WTC11 (cell line): Measurements from ENCODE around the gene NIPAL4. TPM values are rescaled to one million over a fixed set of nuclear protein-coding genes. Genes with fewer than 3 reads are reported as not detected.
A peak's percentile ranks its signal among the peaks of the same experiment; 100 is the strongest.

Experiments used
- ATAC-seq: fragments of 200-7000 bp; cut with Tn5 transposase; 2 replicates; pipeline ENCODE4 v1.10.0; 2021; ENCODE audit warnings: mild to moderate bottlenecking, moderate library complexity
- CTCF ChIA-PET: fragments of 300-600 bp; sonication (Branson Sonifier 250); formaldehyde crosslinking; loops from one replicate; lab custom pipeline; 2021; ENCODE audit warnings: antibody characterized with exemption; lab: Charles Lee
- POLR2A ChIA-PET: fragments of 350-600 bp; sonication (Branson Sonifier 250); formaldehyde crosslinking; loops from one replicate; lab custom pipeline; 2021; ENCODE audit warnings: antibody characterized with exemption; lab: Charles Lee
- DNase-seq: peaks from one replicate; pipeline ENCODE4 v3.0.0; 2021; ENCODE audit warnings: low spot score
- H3K27ac Mint-ChIP-seq: 2 replicates; pipeline ENCODE4 v1.8.0; 2021; ENCODE audit warnings: mixed read lengths
- H3K27me3 Mint-ChIP-seq: 2 replicates; pipeline ENCODE4 v1.8.0; 2021; ENCODE audit warnings: low read depth, mild to moderate bottlenecking, moderate library complexity, mixed read lengths
- H3K36me3 Mint-ChIP-seq: 2 replicates; pipeline ENCODE4 v1.8.0; 2021; ENCODE audit warnings: mixed read lengths
- H3K4me1 Mint-ChIP-seq: 2 replicates; pipeline ENCODE4 v1.8.0; 2022; ENCODE audit warnings: mixed read lengths
- H3K4me3 Mint-ChIP-seq: 2 replicates; pipeline ENCODE4 v1.8.0; 2021; ENCODE audit warnings: mild to moderate bottlenecking, moderate library complexity, mixed read lengths
- H3K9me3 Mint-ChIP-seq: 2 replicates; pipeline ENCODE4 v1.8.0; 2021; ENCODE audit warnings: mixed read lengths
- EMX1 ChIP-seq: fragments of 250-450 bp; sonication (Bioruptor Pico); IDR thresholded peaks from 2 replicates; pipeline ENCODE4 v1.8.0; 2021; ENCODE audit warnings: mild to moderate bottlenecking
- FOXK1 ChIP-seq: sonication (generic); formaldehyde crosslinking; IDR thresholded peaks from 2 replicates; pipeline ENCODE4 v1.8.0; 2022; ENCODE audit warnings: mild to moderate bottlenecking, moderate library complexity, missing genetic modification reagents
- FOXP1 ChIP-seq: sonication (generic); formaldehyde crosslinking; IDR thresholded peaks from 2 replicates; pipeline ENCODE4 v1.8.0; 2022; ENCODE audit warnings: missing genetic modification reagents, mild to moderate bottlenecking, moderate library complexity, borderline replicate concordance
- GRHL2 ChIP-seq: fragments of 250-450 bp; sonication (Bioruptor Pico); IDR thresholded peaks from 2 replicates; pipeline ENCODE4 v1.8.0; 2022; ENCODE audit warnings: mild to moderate bottlenecking, moderate library complexity; ENCODE audit not compliant: insufficient replicate concordance, severe bottlenecking
- GTF2I ChIP-seq: fragments of 250-450 bp; sonication (Bioruptor Pico); conservative IDR thresholded peaks from 2 replicates; pipeline ENCODE4 v1.4.0; 2021; ENCODE audit warnings: mild to moderate bottlenecking
- IRF2 ChIP-seq: sonication (generic); formaldehyde crosslinking; IDR thresholded peaks from 2 replicates; pipeline ENCODE4 v1.8.0; 2022; ENCODE audit warnings: low read depth, missing genetic modification reagents, borderline replicate concordance
- NFYB ChIP-seq: sonication (generic); formaldehyde crosslinking; conservative IDR thresholded peaks from 2 replicates; pipeline ENCODE4 v1.8.0; 2022; ENCODE audit warnings: low read depth, missing genetic modification reagents
- NR1H2 ChIP-seq: sonication (generic); formaldehyde crosslinking; IDR thresholded peaks from 2 replicates; pipeline ENCODE4 v1.9.0; 2021; ENCODE audit warnings: mild to moderate bottlenecking, moderate library complexity, missing genetic modification reagents
- OVOL2 ChIP-seq: fragments of 250-450 bp; sonication (Bioruptor Pico); IDR thresholded peaks from 2 replicates; pipeline ENCODE4 v1.9.0; 2021; ENCODE audit warnings: mild to moderate bottlenecking, borderline replicate concordance
- TCF7 ChIP-seq: sonication (generic); formaldehyde crosslinking; IDR thresholded peaks from 2 replicates; pipeline ENCODE4 v1.8.0; 2022; ENCODE audit warnings: mild to moderate bottlenecking, low read depth, missing genetic modification reagents, moderate library complexity
- ZNF121 ChIP-seq: sonication (generic); formaldehyde crosslinking; IDR thresholded peaks from 2 replicates; pipeline ENCODE4 v1.8.0; 2023; ENCODE audit warnings: missing genetic modification reagents
- ZNF138 ChIP-seq: sonication (generic); formaldehyde crosslinking; conservative IDR thresholded peaks from 2 replicates; pipeline ENCODE4 v1.8.1; 2022; ENCODE audit warnings: mild to moderate bottlenecking, moderate library complexity, missing genetic modification reagents
- ZNF232 ChIP-seq: sonication (generic); formaldehyde crosslinking; IDR thresholded peaks from 2 replicates; pipeline ENCODE4 v1.8.0; 2022; ENCODE audit warnings: mild to moderate bottlenecking, missing genetic modification reagents
- total RNA-seq: library from RNA; stranded (reverse); gene quantifications from 3 replicates; pipeline ENCODE4 v1.2.3, GENCODE V29; 2021
- TF ChIP-seq, protein P1 (sequence below): sonication (generic); formaldehyde crosslinking; IDR thresholded peaks from 2 replicates; pipeline ENCODE4 v1.8.0; 2022; ENCODE audit warnings: mild to moderate bottlenecking, missing genetic modification reagents
- TF ChIP-seq, protein P2 (sequence below): sonication (generic); formaldehyde crosslinking; IDR thresholded peaks from 2 replicates; pipeline ENCODE4 v1.8.1; 2023; ENCODE audit warnings: mild to moderate bottlenecking, missing genetic modification reagents
- TF ChIP-seq, protein P3 (sequence below): sonication (generic); formaldehyde crosslinking; IDR thresholded peaks from 2 replicates; pipeline ENCODE4 v1.8.1; 2023; ENCODE audit warnings: mild to moderate bottlenecking, moderate library complexity, missing genetic modification reagents
- TF ChIP-seq, protein P4 (sequence below): sonication (generic); formaldehyde crosslinking; IDR thresholded peaks from 2 replicates; pipeline ENCODE4 v1.8.0; 2022; ENCODE audit warnings: mild to moderate bottlenecking, missing genetic modification reagents
- TF ChIP-seq, protein P5 (sequence below): sonication (generic); formaldehyde crosslinking; IDR thresholded peaks from 2 replicates; pipeline ENCODE4 v1.8.0; 2023; ENCODE audit warnings: missing genetic modification reagents, mild to moderate bottlenecking, borderline replicate concordance
- TF ChIP-seq, protein P6 (sequence below): fragments of 250-450 bp; sonication (Bioruptor Pico); IDR thresholded peaks from 2 replicates; pipeline ENCODE4 v1.9.0; 2021; ENCODE audit warnings: mild to moderate bottlenecking

Gene NIPAL4
- total RNA-seq, 1 experiment from 2014 or later, result not detected

DNA sequence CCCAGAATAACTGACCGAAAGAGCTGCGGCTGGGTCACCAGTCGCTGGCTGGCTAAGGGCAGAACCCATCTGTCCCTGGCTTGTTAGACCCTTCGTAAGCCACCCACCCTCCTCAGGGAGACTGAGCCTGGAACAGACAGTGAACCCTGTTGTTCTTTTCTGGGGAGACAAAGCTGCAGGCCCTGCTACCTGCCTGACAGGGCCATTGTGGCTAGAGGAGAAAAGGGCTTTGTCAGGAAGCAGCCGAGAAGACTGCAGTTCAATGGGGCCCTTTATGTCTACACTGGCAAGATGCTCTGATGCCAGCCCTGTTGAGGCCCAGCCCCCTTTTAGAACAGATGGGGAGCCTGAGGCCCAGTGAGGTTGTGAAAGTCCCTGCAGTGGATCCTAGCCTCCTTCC, 3.7 kb upstream of the NIPAL4 start:
- ChIA-PET CTCF (interaction anchor here (1.1 to 1.6 kb wide), 2 partner anchors 23 to 66 kb away, joined by 3 read pairs; no protein-coding TSS in a partner anchor), POLR2A (no interaction called here)
- Mint-ChIP-seq H3K4me1 (peaks cover 17% of the 10 kb centered on the region), H3K9me3 (no peaks in the 10 kb centered on the region), H3K27ac (no peak overlapping the region), H3K27me3 (peaks cover 30% of the 10 kb centered on the region), H3K4me3 (no peak overlapping the region), H3K36me3 (no peaks in the 10 kb centered on the region)
- ATAC-seq (no peak), DNase-seq (no peak)
- TF ChIP-seq, protein P1, sequence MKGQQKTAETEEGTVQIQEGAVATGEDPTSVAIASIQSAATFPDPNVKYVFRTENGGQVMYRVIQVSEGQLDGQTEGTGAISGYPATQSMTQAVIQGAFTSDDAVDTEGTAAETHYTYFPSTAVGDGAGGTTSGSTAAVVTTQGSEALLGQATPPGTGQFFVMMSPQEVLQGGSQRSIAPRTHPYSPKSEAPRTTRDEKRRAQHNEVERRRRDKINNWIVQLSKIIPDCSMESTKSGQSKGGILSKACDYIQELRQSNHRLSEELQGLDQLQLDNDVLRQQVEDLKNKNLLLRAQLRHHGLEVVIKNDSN, result no peak
- TF ChIP-seq, protein P2, sequence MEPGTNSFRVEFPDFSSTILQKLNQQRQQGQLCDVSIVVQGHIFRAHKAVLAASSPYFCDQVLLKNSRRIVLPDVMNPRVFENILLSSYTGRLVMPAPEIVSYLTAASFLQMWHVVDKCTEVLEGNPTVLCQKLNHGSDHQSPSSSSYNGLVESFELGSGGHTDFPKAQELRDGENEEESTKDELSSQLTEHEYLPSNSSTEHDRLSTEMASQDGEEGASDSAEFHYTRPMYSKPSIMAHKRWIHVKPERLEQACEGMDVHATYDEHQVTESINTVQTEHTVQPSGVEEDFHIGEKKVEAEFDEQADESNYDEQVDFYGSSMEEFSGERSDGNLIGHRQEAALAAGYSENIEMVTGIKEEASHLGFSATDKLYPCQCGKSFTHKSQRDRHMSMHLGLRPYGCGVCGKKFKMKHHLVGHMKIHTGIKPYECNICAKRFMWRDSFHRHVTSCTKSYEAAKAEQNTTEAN (CRISPR knock-in tag), result no peak

DNA sequence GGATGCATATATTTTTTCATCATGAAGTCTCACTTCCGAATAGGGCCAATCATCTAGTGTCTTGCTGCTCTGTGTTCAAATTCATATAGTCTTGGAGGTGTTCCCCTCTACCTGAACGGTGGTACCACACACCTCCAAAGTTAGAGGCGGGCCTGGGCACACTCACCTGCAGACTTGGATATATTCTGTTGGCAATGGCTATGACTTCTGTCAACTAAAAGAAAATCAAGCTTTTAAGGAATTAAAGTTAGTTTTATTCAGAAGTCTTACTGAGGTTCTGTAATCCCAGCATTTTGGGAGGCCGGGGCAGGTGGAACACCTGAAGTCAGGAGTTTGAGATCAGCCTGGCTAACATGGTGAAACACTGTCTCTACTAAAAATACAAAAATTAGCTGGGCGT, 2.6 kb upstream of the NIPAL4 start:
- ChIA-PET POLR2A (no interaction called here), CTCF (interaction anchor here (1.6 to 7.1 kb wide), 2 partner anchors 13 to 22 kb away, joined by 3 to 57 read pairs; no protein-coding TSS in a partner anchor)
- Mint-ChIP-seq H3K4me1 (peaks cover 17% of the 10 kb centered on the region), H3K27ac (no peak overlapping the region), H3K27me3 (peaks cover 40% of the 10 kb centered on the region), H3K36me3 (no peaks in the 10 kb centered on the region), H3K4me3 (no peak overlapping the region), H3K9me3 (no peaks in the 10 kb centered on the region)
- DNase-seq (no peak), ATAC-seq (no peak)
- TF ChIP-seq ZNF138, result no peak
- no peak for TF ChIP-seq EMX1 (CRISPR knock-in tag)
- TF ChIP-seq IRF2, result no peak
- no peak for TF ChIP-seq ZNF232
- TF ChIP-seq NFYB (CRISPR knock-in tag), result no peak

DNA sequence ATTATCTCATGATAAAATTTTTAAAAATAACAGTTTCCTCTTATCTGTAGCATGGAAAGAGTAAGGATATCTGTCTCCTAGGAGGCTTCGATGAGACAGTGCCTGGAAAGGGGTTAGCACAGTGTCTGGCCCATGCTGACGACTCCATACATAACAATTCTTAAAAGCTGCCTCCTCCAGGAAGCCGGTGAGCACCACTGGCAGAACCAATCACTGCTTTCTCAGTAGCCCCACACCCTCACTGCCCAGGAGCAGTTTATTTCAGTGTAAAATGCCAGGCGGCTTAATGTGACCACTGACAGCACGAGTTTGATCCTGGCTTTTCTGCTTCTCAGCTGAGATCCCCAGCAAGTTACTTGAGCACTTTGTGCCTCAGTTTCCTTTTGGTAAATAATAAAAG, 1.2 kb upstream of the NIPAL4 start:
- peaks cover 20% of the 10 kb centered on the region for H3K4me1 Mint-ChIP-seq
- H3K4me3 Mint-ChIP-seq, result peak overlapping the region; percentile 73
- DNase-seq (no peak), ATAC-seq (peak; percentile 62)
- ChIA-PET POLR2A (no interaction called here), CTCF (interaction anchor here (1.2 to 7.1 kb wide), 3 partner anchors 12 to 27 kb away, joined by 4 to 57 read pairs (median 8); no protein-coding TSS in a partner anchor)
- H3K36me3 Mint-ChIP-seq, result no peaks in the 10 kb centered on the region
- H3K27me3 Mint-ChIP-seq, result peaks cover 52% of the 10 kb centered on the region
- H3K9me3 Mint-ChIP-seq, result no peaks in the 10 kb centered on the region
- TF ChIP-seq GTF2I (CRISPR knock-in tag), result no peak
- no peak overlapping the region for H3K27ac Mint-ChIP-seq

DNA sequence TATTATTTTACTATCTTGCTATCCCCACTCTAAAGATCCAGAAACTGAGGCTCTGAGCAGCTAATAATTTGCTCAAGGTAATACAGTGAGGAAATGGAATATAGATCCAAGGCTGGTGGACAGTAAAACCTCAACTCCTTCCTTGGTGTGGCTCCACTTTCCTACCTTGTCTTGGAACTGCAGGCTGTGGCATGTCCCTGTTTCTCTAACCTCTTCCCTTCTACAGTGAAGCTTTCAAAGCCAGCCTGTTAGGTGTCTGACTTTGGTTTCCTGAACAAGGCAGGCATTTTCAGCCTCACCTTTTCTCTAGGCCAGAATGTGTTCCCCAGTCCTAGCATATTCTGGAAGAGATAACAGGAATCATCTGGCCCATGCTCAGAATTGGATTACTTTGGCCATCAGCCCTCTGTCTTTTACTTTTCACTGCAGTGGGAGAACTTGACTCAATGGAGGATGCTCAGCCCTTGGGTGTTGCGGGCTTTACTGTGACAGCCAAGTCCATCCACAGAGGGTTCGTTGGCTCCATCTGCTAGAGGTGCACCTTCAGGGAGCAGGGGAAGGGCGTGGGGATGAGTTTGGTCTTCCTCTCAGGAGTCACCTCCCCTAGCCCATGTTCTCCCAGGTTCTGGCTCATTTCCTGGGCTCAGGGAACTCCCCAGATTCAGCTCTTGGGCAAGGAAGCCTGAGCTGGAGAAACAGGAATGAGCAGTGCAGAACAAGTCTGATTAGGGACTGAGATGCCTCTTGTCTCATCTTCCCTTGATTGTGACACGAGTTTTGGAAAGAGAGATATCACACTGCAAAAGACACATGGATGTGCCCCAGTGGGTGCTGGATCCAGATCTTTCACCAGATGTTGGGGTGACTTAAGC, 1.1 kb downstream of the NIPAL4 start:
- ChIA-PET CTCF (interaction anchor here (1.2 to 7.1 kb wide), 3 partner anchors 10 to 119 kb away, joined by 4 to 57 read pairs (median 5); no protein-coding TSS in a partner anchor), POLR2A (no interaction called here)
- no peak overlapping the region for H3K27ac Mint-ChIP-seq
- peaks cover 53% of the 10 kb centered on the region for H3K27me3 Mint-ChIP-seq
- DNase-seq, result no peak
- no peak for ATAC-seq
- no peaks in the 10 kb centered on the region for H3K36me3 Mint-ChIP-seq
- H3K4me3 Mint-ChIP-seq, result peak overlapping the region; percentile 73
- peaks cover 28% of the 10 kb centered on the region for H3K4me1 Mint-ChIP-seq
- H3K9me3 Mint-ChIP-seq, result no peaks in the 10 kb centered on the region
- TF ChIP-seq EMX1 (CRISPR knock-in tag) (no peak), NR1H2 (no peak), OVOL2 (CRISPR knock-in tag) (no peak), TCF7 (CRISPR knock-in tag) (no peak), FOXK1 (CRISPR knock-in tag) (no peak), GRHL2 (no peak), FOXP1 (CRISPR knock-in tag) (no peak), ZNF121 (CRISPR knock-in tag) (no peak)
- TF ChIP-seq, protein P3, sequence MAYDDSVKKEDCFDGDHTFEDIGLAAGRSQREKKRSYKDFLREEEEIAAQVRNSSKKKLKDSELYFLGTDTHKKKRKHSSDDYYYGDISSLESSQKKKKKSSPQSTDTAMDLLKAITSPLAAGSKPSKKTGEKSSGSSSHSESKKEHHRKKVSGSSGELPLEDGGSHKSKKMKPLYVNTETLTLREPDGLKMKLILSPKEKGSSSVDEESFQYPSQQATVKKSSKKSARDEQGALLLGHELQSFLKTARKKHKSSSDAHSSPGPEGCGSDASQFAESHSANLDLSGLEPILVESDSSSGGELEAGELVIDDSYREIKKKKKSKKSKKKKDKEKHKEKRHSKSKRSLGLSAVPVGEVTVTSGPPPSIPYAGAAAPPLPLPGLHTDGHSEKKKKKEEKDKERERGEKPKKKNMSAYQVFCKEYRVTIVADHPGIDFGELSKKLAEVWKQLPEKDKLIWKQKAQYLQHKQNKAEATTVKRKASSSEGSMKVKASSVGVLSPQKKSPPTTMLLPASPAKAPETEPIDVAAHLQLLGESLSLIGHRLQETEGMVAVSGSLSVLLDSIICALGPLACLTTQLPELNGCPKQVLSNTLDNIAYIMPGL (CRISPR knock-in tag), result no peak
- TF ChIP-seq, protein P4, sequence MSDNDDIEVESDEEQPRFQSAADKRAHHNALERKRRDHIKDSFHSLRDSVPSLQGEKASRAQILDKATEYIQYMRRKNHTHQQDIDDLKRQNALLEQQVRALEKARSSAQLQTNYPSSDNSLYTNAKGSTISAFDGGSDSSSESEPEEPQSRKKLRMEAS (CRISPR knock-in tag), result no peak
- TF ChIP-seq, protein P5, sequence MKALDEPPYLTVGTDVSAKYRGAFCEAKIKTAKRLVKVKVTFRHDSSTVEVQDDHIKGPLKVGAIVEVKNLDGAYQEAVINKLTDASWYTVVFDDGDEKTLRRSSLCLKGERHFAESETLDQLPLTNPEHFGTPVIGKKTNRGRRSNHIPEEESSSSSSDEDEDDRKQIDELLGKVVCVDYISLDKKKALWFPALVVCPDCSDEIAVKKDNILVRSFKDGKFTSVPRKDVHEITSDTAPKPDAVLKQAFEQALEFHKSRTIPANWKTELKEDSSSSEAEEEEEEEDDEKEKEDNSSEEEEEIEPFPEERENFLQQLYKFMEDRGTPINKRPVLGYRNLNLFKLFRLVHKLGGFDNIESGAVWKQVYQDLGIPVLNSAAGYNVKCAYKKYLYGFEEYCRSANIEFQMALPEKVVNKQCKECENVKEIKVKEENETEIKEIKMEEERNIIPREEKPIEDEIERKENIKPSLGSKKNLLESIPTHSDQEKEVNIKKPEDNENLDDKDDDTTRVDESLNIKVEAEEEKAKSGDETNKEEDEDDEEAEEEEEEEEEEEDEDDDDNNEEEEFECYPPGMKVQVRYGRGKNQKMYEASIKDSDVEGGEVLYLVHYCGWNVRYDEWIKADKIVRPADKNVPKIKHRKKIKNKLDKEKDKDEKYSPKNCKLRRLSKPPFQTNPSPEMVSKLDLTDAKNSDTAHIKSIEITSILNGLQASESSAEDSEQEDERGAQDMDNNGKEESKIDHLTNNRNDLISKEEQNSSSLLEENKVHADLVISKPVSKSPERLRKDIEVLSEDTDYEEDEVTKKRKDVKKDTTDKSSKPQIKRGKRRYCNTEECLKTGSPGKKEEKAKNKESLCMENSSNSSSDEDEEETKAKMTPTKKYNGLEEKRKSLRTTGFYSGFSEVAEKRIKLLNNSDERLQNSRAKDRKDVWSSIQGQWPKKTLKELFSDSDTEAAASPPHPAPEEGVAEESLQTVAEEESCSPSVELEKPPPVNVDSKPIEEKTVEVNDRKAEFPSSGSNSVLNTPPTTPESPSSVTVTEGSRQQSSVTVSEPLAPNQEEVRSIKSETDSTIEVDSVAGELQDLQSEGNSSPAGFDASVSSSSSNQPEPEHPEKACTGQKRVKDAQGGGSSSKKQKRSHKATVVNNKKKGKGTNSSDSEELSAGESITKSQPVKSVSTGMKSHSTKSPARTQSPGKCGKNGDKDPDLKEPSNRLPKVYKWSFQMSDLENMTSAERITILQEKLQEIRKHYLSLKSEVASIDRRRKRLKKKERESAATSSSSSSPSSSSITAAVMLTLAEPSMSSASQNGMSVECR (CRISPR knock-in tag), result no peak
- TF ChIP-seq, protein P6, sequence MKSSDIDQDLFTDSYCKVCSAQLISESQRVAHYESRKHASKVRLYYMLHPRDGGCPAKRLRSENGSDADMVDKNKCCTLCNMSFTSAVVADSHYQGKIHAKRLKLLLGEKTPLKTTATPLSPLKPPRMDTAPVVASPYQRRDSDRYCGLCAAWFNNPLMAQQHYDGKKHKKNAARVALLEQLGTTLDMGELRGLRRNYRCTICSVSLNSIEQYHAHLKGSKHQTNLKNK (CRISPR knock-in tag), result no peak
